Mammary epithelial cell (primary cell): ENCODE measurements around the gene JAKMIP3.

Experiments used
- CTCF ChIP-seq, 2 donors: IDR thresholded peaks in 1 of 2; conservative IDR thresholded peaks in 1 of 2; 2 replicates each; pipeline ENCODE4 v1.5.1; 2011 to 2012; ENCODE audit warnings: inconsistent platforms in 2 of 2, low read length in 2 of 2, mild to moderate bottlenecking in 2 of 2, control low read depth in 1 of 2, low read depth in 1 of 2; ENCODE audit not compliant: insufficient read depth in 1 of 2; ENCODE audit errors: extremely low read depth in 1 of 2
- EZH2 ChIP-seq: IDR thresholded peaks from 2 replicates; pipeline ENCODE4 v1.6.1; 2012; ENCODE audit warnings: low read length, inconsistent platforms, borderline replicate concordance

- TF ChIP-seq CTCF (conservative IDR thresholded peaks at IDR 0.05 in 1 of 2, IDR thresholded peaks at IDR 0.05 in 1 of 2; ENCODE audit: extremely low read depth in 1 of 2, insufficient read depth in 1 of 2, low read depth in 1 of 2, low read length in 2 of 2) (no peak), EZH2 (no peak)
Measured at GRCh38 chr10:132037676-132037975, 28.1 kb upstream of the JAKMIP3 start.
